Liver (tissue), 3 donors: ENCODE results near the gene KMT2B.

ENCODE experiments used
- HNF4A ChIP-seq, 2 donors: conservative IDR thresholded peaks; 2 replicates each; pipeline ENCODE4 v1.6.1; 2016; ENCODE audit warnings: antibody characterized with exemption in 2 of 2, mild to moderate bottlenecking in 2 of 2
- MAX ChIP-seq: IDR thresholded peaks from 2 replicates; pipeline ENCODE4 v1.6.1; 2016; ENCODE audit warnings: antibody characterized with exemption
- SP1 ChIP-seq: IDR thresholded peaks from 2 replicates; pipeline ENCODE4 v1.6.1; 2018; ENCODE audit warnings: antibody characterized with exemption, mild to moderate bottlenecking
- TAF1 ChIP-seq: conservative IDR thresholded peaks from 2 replicates; pipeline ENCODE4 v1.6.1; 2016; ENCODE audit warnings: antibody characterized with exemption, mild to moderate bottlenecking
- TF ChIP-seq, protein P1 (sequence below): fragments of 150-350 bp; IDR thresholded peaks from 2 replicates; pipeline ENCODE4 v1.5.1; 2017; ENCODE audit warnings: improper control_type of control experiment, low read depth, low read length; ENCODE audit not compliant: missing input control
- donor health status: healthy.
- donor health status: healthy.

- TF ChIP-seq, protein P1, sequence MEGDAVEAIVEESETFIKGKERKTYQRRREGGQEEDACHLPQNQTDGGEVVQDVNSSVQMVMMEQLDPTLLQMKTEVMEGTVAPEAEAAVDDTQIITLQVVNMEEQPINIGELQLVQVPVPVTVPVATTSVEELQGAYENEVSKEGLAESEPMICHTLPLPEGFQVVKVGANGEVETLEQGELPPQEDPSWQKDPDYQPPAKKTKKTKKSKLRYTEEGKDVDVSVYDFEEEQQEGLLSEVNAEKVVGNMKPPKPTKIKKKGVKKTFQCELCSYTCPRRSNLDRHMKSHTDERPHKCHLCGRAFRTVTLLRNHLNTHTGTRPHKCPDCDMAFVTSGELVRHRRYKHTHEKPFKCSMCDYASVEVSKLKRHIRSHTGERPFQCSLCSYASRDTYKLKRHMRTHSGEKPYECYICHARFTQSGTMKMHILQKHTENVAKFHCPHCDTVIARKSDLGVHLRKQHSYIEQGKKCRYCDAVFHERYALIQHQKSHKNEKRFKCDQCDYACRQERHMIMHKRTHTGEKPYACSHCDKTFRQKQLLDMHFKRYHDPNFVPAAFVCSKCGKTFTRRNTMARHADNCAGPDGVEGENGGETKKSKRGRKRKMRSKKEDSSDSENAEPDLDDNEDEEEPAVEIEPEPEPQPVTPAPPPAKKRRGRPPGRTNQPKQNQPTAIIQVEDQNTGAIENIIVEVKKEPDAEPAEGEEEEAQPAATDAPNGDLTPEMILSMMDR, result no peak
- TF ChIP-seq MAX (no peak), HNF4A (conservative IDR thresholded peaks at IDR 0.05) (no peak), TAF1 (no peak), SP1 (no peak)
Measured at GRCh38 chr19:35738021-35738886, 20.5 kb downstream of the KMT2B start.
